Right renal pelvis (tissue), 4 donors: Measurements from ENCODE around the gene FSTL4. TPM values are rescaled to one million over a fixed set of nuclear protein-coding genes. Genes with fewer than 3 reads are reported as not detected.

ENCODE experiments used
- DNase-seq, 4 donors: peaks; one replicate each; pipeline ENCODE4 v3.0.0-alpha.2; 2013; ENCODE audit warnings: low read depth in 4 of 4, low spot score in 3 of 4, missing footprints in 1 of 4
- polyA plus RNA-seq, 4 donors: library from polyadenylated mRNA; unstranded; fragments of 120-200 nt; gene quantifications; one replicate each; pipeline ENCODE4 v1.2.1, GENCODE V29; 2013; ENCODE audit not compliant: insufficient read length in 4 of 4

Gene FSTL4
- polyA plus RNA-seq, 4 donors: 0.74 to 1.1 (median 0.86) TPM

DNA sequence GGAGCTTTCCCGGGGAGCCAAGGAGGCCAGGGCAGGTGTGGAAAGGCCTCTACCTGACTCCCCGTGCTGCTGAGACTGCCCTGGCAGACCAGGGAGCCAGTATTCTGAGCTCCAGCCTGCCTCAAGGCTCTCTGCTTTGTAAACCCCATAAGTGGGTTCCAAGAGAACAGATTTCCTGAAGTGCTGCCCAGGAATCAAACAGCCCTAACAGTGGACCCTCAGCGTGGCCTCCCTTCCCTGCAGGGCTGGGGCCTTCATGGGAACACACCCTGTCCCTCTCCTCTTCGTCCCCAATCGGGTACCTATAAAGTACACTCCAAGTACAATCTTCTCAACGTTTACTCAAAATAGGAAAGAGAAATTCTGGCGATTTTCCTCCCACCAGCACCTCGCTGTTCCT lies 252.5 kb downstream of the FSTL4 start:
- no peak for DNase-seq

DNA sequence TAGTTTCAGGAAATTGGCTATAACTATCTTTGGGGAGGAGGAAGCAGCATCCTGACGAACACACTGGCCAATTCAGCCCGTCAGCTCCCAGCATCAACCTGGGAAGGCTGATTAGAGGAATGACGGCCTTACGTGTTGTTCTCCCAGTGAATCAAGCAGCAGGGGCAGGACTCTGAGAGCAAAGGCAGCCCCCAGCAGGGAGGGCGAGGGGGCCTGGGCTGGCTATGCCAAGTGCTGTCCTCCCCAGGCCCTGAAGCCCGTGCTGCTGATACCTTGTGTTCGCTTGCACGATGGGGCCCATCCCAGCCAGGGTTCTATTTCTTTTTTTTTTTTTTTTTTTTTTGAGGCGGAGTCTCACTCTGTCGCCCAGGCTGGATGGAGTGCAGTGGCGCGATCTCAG lies 254.1 kb downstream of the FSTL4 start:
- no peak for DNase-seq

DNA sequence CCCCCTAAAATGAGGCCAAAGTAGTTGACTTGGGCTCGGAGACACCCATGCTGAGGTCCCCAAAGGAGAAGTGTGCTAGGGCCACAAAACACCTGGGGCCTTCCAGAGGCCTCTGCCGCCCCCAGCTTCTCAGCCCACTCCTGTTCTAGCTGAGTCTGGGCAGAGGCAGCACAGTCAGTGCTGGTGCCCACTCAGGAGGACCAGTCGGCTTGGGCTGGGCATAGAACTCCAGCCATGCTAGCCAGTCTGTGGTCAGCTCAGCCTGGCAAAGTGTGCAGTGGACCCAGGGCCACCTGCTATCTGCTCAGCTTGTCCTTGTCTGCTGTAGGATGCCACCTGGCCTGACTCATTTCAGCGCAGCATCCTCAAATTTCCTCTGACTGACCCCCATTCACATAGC lies 254.6 kb downstream of the FSTL4 start:
- DNase-seq: no peak

DNA sequence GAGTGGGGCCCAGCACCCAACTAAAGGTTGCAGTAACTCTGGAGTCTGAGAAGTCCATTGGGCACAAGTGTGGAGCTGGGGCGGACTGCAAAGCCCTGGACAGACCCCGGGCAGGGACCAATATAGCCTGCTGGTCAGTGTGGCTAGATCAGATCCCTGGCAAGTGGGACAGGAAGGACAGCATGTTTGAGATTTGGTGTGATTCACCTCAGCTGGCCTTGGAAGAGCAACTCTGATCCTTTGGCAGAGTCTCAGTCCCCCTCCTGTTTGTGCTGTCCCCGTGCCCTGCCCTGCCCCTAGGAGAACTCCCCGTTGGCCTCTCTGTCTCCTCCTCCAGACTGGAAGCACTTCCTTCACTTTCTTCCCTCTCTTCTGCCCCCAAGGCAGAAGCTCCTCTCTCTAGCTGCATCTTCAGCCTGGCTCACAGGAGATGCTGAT lies 255.3 kb downstream of the FSTL4 start:
- no peak for DNase-seq

DNA sequence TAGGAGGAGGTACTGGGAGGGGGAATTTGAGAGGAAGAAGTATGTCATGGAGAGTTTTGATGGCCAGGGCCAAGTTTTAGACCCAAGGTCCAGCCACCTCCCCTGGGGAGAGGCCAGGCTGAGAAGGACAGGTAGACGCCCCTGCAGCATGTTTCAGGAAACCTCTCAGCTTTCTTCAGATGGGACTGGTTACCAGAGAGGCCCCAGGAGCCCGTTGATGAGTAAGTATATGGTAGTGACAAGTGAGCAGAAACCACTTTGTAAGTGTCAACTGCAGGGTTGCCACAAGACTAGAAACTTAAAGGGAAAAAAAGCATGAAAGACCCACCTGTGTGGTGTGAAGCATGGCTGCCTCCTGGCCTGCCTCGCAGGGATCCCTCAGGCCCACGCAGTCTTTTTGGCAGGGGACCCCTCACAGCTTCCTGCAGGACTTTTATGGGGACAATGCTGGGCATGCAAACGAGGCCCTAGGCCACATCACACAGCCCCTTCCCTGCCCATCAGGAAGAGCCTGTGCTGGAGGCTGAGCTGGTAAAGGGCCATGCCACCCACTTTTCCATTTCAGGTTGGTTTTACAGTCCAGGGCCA lies 255.9 kb downstream of the FSTL4 start:
- DNase-seq: no peak

DNA sequence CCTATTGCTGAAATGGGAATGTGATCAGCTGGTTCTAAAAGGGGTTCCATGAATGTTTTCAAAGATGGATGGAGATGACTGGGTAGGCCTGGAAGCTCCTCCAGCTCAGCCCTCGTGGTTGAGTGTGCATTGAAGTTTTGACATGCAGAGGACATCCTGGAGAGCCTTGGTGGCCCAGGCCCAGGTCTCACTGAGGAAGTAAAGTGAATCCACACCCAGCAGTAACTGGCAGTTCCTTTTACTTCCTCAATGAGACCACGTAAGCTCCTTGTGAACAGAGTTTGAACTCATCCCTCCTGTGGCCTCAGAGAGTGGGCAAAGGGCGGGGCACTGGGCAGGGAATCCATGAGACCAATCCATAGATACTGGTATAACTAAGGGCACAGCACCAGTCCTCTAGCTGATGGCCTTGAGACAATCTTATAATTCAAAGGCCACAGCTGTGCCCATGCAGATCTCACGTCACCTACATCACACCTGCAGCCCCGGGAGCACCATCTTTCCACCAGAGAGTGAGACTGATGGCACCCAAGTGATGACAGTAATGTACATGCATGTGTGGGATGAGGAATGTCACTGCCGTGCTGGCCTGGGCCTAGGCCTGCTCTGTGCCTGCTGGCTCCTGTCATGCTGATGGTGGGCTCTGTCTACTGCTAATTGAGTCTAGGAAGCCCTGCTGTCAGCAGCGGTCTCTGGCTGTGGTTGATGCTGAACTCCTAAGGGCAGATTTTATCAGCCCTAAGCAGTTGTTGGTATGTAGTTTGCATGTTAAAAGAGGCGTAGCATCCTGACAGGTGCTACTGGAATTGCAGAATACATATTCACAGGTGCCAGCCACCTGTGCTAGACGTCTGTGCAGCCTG lies 257.8 kb downstream of the FSTL4 start:
- DNase-seq: no peak

DNA sequence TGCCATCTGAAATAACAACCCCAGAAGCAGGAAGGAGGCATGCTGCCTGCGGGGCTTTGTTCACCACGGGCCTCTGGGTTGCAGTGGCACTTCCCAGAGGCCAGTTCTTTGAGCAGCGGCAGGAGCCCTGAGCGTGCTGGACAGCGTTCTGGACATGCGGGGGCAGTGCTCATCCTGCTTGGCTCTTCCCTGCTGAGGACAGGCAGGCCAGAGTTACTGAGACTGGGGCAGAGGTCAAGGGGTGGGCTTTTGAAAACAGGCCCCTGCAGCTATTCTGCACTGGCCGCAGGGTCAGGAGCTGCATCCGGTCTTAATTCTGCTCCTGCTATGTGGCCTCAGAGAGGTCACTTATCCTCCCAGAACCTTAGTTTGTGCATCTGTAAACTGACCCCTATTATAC lies 258.6 kb downstream of the FSTL4 start:
- DNase-seq: no peak

DNA sequence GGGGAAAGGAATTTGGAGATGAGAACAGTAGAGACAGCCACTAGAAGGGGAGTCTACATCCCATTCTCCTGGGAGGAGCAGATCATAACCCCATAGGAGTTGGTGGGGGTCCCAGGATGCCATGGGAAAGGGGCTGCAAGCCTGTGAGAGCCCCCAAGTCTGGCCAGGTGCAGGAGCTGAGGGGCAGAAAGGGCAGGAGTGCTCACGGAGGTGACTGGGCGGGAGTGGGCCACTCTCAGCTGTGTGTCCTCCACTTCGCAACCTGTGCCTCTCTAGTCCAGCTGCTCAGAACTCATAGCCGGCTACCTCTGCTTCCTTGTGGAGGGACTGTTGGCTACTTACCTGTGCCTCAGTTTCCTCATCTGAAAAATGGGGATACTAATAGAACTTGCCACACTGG lies 263.9 kb downstream of the FSTL4 start:
- DNase-seq: no peak

DNA sequence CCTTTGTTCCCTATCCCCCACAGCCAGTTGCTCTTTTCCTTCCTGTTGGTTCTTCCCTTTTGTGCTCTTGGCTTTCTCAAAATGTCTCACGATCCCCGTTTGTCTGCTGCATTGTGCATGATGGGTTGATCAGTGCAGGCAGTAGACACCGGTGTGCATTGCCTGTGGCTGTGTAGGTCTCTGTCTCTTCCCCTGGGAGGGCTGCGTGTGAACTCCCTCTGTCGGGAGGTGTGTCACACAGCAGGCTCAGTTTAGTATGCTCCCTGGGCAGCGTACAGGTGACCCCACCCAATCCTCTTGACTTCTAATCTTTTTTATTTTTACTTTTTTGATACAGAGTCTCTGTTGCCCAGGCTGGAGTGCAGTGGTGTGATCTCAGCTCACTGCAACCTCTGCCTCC lies 265.3 kb downstream of the FSTL4 start:
- no peak for DNase-seq

DNA sequence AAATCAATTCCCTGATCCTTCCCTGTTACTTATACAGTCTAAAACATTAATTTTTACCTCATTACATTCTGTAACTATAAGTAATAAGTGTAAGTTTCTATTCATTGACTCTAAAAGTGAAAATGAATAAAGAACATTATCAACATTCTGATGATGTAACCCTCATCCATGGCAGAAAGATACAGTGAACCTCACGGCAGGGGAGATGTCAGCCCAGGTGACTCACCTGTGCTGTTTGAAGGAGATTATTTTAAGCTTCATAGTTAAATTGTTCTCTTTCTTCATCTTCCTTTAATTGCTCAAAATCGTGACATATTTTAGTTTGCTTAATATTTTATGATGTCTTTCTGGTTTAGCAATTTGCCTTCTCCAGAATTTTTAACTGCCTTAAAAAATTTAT lies 268.1 kb downstream of the FSTL4 start:
- DNase-seq: no peak

DNA sequence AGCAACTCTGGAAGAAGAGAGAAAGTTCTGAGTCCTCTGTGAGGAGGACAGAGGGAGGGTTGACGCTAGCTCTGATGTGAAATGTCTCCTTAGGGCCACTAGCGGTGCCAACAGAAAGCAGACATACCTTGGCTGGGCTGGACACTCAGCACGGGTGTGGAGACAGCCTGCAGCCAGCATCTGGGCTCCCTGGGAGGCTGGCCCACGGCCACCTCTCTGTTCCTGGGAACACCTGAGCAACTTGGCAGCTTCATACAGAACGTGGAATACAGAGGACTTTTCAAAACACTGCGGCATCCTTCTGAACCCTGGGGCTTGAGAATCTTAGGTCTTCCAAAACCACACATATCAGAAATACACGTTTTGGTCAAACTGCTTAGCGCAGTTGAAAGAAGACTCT lies 269.1 kb downstream of the FSTL4 start:
- no peak for DNase-seq

DNA sequence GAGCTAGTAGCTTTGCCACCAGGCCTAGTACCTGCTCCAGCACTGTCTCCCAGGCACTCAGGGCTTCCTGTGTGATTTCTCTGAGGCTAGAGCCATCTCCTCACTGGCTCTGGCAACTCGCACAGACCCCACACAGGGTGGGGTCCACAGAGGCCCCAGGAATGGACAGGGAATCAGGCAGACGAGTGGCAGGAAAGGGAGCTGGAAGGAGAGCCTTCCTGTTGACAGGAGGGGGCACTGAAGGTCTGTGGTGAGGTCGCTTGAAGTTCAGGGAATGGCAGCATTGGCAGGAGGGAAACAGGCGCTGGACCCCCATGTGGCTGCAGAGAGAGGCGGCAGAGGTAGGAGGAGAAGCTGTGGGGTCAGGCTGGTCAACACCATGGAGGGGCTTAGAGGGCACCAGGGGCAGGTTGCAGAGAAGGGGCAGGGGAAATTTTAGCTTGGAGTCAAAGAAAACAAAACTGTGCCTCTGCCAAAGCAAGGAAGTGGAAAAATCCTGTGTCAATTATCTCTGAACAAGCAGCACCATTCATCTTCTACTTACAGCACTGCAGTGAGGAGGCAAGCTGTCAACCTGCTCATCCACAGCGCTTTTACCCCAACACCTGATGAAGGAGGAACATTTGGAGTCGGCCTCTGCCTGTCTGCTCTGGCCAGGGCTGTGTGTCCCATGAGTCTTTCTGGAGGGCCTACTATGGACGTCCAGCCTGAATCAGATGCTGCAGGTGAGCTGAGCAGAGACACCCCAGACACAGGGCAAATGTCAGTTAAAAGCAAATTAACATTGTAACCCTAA lies 270.2 kb downstream of the FSTL4 start:
- no peak for DNase-seq

DNA sequence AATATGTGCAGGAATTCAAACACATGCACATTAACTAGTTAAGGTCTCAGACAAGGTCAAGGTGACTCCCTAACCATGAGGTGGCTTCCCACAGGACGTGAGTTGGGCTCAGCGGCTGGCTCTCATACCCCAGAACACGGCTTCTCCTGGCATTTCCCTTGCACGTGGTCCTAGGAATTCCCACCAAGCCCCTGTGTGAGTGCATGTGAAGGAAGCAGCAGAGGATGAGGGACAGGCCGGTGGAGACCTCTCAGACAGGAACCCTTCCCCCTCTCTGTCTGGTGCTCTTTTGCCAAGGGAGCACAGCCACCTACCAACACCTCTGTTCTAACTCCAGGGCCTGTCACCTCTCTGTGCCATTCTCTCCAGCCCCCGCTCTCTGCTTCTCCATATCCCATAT lies 271.0 kb downstream of the FSTL4 start:
- no peak for DNase-seq

DNA sequence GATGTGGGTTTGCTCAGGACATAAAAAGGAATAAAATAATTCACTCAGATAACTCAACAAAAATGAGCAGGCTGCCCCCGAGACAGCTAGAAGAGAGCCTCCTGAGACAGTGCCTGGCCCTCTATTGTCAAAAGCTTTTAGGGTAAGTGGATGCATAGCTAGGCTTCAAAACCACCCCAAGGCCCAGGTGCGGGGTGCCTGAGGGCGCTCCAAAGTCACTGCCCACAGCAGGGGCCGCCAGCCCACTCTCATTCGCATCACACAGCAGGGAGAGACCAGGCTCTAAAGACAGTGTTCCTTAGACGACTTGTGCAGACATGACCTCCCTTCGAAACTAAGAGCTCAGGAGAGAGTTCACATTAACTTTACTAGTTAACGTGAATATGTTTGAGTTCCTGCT lies 271.5 kb downstream of the FSTL4 start:
- no peak for DNase-seq

DNA sequence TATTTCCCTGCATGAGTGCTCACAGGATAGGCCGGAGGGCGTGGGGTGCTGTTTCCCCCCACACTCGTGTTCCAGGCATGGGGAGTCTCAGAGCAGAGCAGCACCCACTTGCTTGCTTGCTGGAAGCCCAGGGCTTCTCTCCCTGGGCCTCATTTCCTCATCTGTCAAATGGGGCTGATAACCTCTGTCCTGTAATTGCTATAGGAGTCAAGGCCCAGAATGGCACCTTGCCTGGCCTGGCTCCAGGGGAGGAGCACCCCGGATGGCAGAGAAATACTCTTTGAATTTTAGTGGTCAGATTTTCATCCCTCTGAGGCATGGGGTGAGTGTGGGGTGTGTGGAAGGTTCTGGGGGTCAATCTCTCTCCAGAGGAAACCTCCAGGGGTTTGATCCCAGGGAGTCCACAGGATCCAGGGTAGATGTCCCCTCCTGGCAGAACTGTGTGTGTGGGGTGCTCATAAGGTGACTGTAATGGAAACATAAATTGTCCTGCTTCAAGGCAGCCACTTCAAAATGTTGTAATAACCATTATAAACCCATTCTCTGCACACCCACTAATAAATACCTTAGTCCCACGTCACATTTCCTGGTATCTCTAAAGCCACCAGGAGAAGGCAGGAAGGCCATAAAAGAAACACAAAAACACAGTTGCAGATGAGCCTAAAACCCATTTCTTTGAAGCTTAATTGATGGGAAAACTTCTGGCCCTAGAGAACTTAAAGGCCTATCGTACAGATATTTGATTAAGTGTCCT lies 272.2 kb downstream of the FSTL4 start:
- DNase-seq: no peak

DNA sequence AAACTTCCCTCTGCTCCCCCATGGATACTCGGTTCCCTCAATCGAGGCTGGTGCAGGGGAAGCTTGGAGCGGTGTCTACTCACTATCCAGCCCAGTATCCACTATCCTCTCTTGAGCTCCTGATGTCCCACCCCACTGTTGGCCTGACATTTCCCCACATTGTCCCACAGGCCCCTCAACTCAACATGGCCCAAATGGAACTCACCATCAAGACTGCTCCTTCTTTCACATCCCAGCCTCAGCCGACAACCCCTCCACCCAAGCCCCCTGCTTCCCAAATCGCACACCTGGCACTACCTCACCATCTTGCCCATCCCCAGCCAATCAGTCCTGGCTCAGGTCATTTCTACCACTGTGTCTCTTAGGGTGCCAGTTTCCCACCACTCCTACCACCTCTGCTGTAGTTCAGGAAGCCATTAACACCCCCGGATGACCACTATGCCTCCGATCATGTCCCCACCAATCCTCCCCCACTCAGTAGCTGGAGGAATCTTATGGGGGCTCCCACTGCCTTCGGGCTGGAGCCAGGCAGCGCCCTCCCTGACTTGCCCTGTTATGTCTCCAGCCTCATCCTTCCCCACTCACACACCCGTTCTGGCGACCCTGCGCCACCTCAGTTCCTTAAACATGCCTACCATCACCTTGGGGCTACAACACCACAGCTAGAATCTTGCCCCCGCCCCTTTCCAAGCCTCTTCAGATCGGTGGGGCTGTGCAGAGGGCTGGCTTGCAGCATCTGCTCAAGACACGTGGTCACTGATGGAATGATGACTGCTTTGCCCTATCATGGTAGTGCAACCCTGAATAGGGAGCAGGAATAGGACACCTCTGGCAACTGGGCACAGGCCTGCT lies 273.6 kb downstream of the FSTL4 start:
- no peak for DNase-seq

DNA sequence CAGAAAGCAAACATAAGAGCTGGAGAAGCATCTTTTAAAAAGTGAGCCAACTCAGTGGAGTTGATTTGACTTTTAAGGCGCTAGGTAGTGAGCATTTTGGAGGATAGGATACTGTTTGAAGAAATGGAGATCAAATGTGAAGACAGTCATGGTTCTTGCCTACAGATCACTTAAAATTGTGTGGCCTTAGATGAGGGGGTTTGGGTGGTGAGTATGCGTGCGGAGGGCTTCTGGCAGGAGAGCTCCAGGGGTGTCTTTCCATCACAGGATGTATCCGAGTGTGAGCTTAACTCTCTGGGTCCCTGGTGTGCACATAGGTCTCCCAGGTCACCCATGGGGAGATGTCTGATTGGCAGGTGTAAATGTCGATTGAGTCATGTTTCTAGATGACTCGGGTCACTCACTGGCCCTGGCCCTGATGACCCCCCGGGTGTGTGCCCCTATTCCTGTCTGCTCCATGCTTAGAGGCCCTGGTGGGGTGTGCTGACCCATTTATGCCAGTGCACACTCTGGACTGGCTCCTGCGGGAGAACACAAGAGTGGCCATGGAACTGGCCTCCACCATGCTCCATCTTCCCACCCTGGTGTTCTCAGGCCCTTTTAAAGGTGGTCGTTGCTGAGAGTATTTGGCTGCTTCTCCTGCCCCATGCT lies 274.4 kb downstream of the FSTL4 start:
- no peak for DNase-seq

DNA sequence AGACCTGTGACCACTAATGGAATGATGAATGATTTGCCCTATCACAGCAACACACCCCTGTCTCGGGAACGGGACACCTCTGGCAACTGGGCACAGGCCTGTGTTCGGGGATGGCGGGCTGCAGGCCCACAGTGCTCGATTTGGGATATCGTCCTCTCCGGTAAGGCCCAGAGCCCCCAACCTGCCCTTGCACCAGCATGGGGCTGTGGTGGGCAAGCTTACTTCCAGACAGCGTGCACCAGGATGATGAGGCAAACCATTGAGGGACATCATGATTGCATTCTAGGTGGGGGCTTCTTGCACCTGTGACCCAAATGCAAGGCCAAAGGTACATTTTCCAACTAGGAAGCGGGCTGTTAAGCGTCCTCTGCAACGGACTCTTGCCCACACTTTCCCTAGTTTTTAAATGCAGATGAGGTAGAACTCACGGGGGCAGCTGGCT lies 275.4 kb downstream of the FSTL4 start:
- no peak for DNase-seq
